A549 (cell line): ENCODE results near the gene NOS1AP. TPM values are rescaled to one million over a fixed set of nuclear protein-coding genes. Genes with fewer than 3 reads are reported as not detected.

Experiments
- ATAC-seq, 2 experiments: fragments of 200-7000 bp in 1 of 2; fragments of >200 bp in 1 of 2; cut with Nextera tagmentation in 1 of 2; cut with Tn5 transposase in 1 of 2; 3 replicates each; pipeline versions ENCODE4 v1.8.0 to v1.9.1; 2018 to 2020; ENCODE audit warnings: mild to moderate bottlenecking in 1 of 2, moderate library complexity in 1 of 2
- CTCF ChIA-PET: fragments of 300-600 bp; sonication (Branson Sonifier 250); formaldehyde crosslinking; extraction: SDS; loops from one replicate; lab custom pipeline; 2021; ENCODE audit warnings: antibody characterized with exemption, inconsistent platforms; lab: Yijun Ruan, JAX
- POLR2A ChIA-PET: fragments of 350-600 bp; formaldehyde crosslinking; extraction: SDS; loops from one replicate; lab custom pipeline; 2021; ENCODE audit warnings: antibody characterized with exemption, inconsistent platforms; lab: Yijun Ruan, JAX
- DNase-seq, 2 experiments: peaks; one replicate each; pipeline versions ENCODE4 v3.0.0 to v3.0.0-alpha.2; 2011 to 2016; ENCODE audit warnings: low read depth in 1 of 2, low spot score in 1 of 2
- FAIRE-seq: peaks from 2 replicates; lab custom pipeline; 2011; peaks lifted over from hg19 to GRCh38; lab: Jason Lieb, UNC
- H3K27ac ChIP-seq, 2 experiments: fragments of >200 bp; sonication (Bioruptor Twin); formaldehyde crosslinking; 3 replicates each; pipeline ENCODE4 v1.5.1; 2016 to 2017
- H3K4me1 ChIP-seq: fragments of >200 bp; sonication (Bioruptor Twin); formaldehyde crosslinking; 3 replicates; pipeline ENCODE4 v1.6.1; 2016
- H3K4me2 ChIP-seq: fragments of >200 bp; sonication (Bioruptor Twin); formaldehyde crosslinking; 3 replicates; pipeline ENCODE4 v1.6.1; 2016
- H3K4me3 ChIP-seq: fragments of >200 bp; sonication (Bioruptor Twin); formaldehyde crosslinking; 3 replicates; pipeline ENCODE4 v1.5.1; 2016
- H3K9me3 ChIP-seq: fragments of >200 bp; sonication (Bioruptor Twin); formaldehyde crosslinking; 3 replicates; pipeline ENCODE4 v1.6.1; 2016
- BHLHE40 ChIP-seq: IDR thresholded peaks from 2 replicates; pipeline ENCODE4 v1.6.1; 2012; ENCODE audit warnings: low read depth, low read length, inconsistent platforms
- CBX2 ChIP-seq: fragments of 200-600 bp; sonication (generic); IDR thresholded peaks from 2 replicates; pipeline ENCODE4 v1.6.1; 2016; ENCODE audit warnings: low read depth, mild to moderate bottlenecking, borderline replicate concordance
- CBX8 ChIP-seq: fragments of 200-600 bp; sonication (generic); IDR thresholded peaks from 2 replicates; pipeline ENCODE4 v1.6.1; 2016
- CTCF ChIP-seq: fragments of >200 bp; sonication (Bioruptor Twin); formaldehyde crosslinking; IDR thresholded peaks from 3 replicates; pipeline ENCODE4 v1.5.1; 2016
- EHF ChIP-seq: fragments of 250-450 bp; sonication (Bioruptor Pico); IDR thresholded peaks from 2 replicates; pipeline ENCODE4 v1.5.0; 2020; ENCODE audit warnings: mild to moderate bottlenecking
- ELK1 ChIP-seq: fragments of 150-350 bp; IDR thresholded peaks from 2 replicates; pipeline ENCODE4 v1.6.1; 2014; ENCODE audit warnings: low read depth, mild to moderate bottlenecking, low read length
- ESRRA ChIP-seq: fragments of 150-350 bp; IDR thresholded peaks from 2 replicates; pipeline ENCODE4 v1.6.1; 2014; ENCODE audit warnings: mild to moderate bottlenecking, low read length, borderline replicate concordance
- FOSL2 ChIP-seq, 2 experiments: fragments of 450-650 bp in 1 of 2; fragments of >200 bp in 1 of 2; sonication (Bioruptor Twin) in 1 of 2; formaldehyde crosslinking; IDR thresholded peaks; 2 replicates each; pipeline versions ENCODE4 v1.5.0 to v1.6.1; 2016 to 2020; ENCODE audit warnings: mild to moderate bottlenecking in 1 of 2, moderate library complexity in 1 of 2
- FOXS1 ChIP-seq: fragments of 250-450 bp; sonication (Bioruptor Pico); IDR thresholded peaks from 2 replicates; pipeline ENCODE4 v1.5.0; 2020; ENCODE audit warnings: mild to moderate bottlenecking, moderate library complexity
- HMGXB4 ChIP-seq: fragments of 250-450 bp; sonication (Bioruptor Pico); IDR thresholded peaks from 2 replicates; pipeline ENCODE4 v1.5.0; 2021; ENCODE audit warnings: mild to moderate bottlenecking, moderate library complexity, borderline replicate concordance
- JUNB ChIP-seq: fragments of >200 bp; sonication (Bioruptor Twin); formaldehyde crosslinking; IDR thresholded peaks from 2 replicates; pipeline ENCODE4 v1.6.1; 2016
- MAX ChIP-seq: IDR thresholded peaks from 2 replicates; pipeline ENCODE4 v1.6.1; 2012
- MYC ChIP-seq: IDR thresholded peaks from 2 replicates; pipeline ENCODE4 v1.6.1; 2012; ENCODE audit warnings: mild to moderate bottlenecking, inconsistent platforms, low read length, improper control_type of control experiment, borderline replicate concordance
- NR3C1 ChIP-seq: fragments of >200 bp; sonication (Bioruptor Twin); formaldehyde crosslinking; IDR thresholded peaks from 3 replicates; pipeline ENCODE4 v1.6.1; 2017
- PHF8 ChIP-seq: fragments of 200-600 bp; sonication (generic); IDR thresholded peaks from 2 replicates; pipeline ENCODE4 v1.6.1; 2016; ENCODE audit warnings: low read depth, mild to moderate bottlenecking, antibody characterized with exemption, moderate library complexity, borderline replicate concordance
- POLR2A ChIP-seq: IDR thresholded peaks from 2 replicates; pipeline ENCODE4 v1.6.1; 2012; ENCODE audit warnings: mild to moderate bottlenecking, low read length
- RAD21 ChIP-seq, 2 experiments: fragments of >200 bp in 1 of 2; sonication (Bioruptor Twin) in 1 of 2; formaldehyde crosslinking in 1 of 2; IDR thresholded peaks in 1 of 2; conservative IDR thresholded peaks in 1 of 2; 2 replicates in 1 of 2; 3 replicates in 1 of 2; pipeline ENCODE4 v1.6.1; 2012 to 2018; ENCODE audit warnings: inconsistent platforms in 1 of 2
- RARB ChIP-seq: fragments of 250-450 bp; sonication (Bioruptor Pico); IDR thresholded peaks from 2 replicates; pipeline ENCODE4 v1.8.0; 2021; ENCODE audit warnings: mild to moderate bottlenecking, moderate library complexity
- RCOR1 ChIP-seq: fragments of 150-350 bp; IDR thresholded peaks from 2 replicates; pipeline ENCODE4 v1.6.1; 2014; ENCODE audit warnings: antibody characterized with exemption, low read length, low read depth
- REST ChIP-seq: fragments of 200-600 bp; sonication (generic); IDR thresholded peaks from 2 replicates; pipeline ENCODE4 v1.6.1; 2016; ENCODE audit warnings: antibody characterized with exemption, mild to moderate bottlenecking, moderate library complexity
- SREBF2 ChIP-seq: fragments of 450-650 bp; IDR thresholded peaks from 2 replicates; pipeline ENCODE4 v1.6.1; 2014; ENCODE audit warnings: mild to moderate bottlenecking, moderate library complexity
- TFCP2L1 ChIP-seq: fragments of 250-450 bp; sonication (Bioruptor Pico); IDR thresholded peaks from 2 replicates; pipeline ENCODE4 v1.5.0; 2021; ENCODE audit warnings: mild to moderate bottlenecking
- ZC3H11A ChIP-seq: fragments of 450-650 bp; IDR thresholded peaks from 2 replicates; pipeline ENCODE4 v1.6.1; 2014; ENCODE audit warnings: antibody characterized with exemption, mild to moderate bottlenecking
- ZSCAN20 ChIP-seq: fragments of 250-450 bp; sonication (Bioruptor Pico); IDR thresholded peaks from 2 replicates; pipeline ENCODE4 v1.8.0; 2022; ENCODE audit warnings: mild to moderate bottlenecking, moderate library complexity
- WGBS: methylation state at CpG from one replicate; pipeline ENCODE4 v1.1.6; 2017; ENCODE audit errors: missing lambda C conversion rate; 5-methylcytosine and 5-hydroxymethylcytosine counted together
- polyA plus RNA-seq, 4 experiments: library from polyadenylated mRNA; depleted of rRNA in 3 of 4; stranded (reverse); fragments of >200 nt; fragmentation: RNase III in 1 of 4; extraction: RNeasy Plus Mini Kit Qiagen cat#74134 plus additional on column Dnase treatment in 1 of 4; gene quantifications; 2 replicates in 3 of 4; 3 replicates in 1 of 4; pipeline ENCODE4 v1.2.3, GENCODE V29; 2011 to 2017

Gene NOS1AP
- polyA plus RNA-seq, 2 of the 4 experiments (the other 2 are of a cell fraction): 0.17 to 0.25 TPM

- POLR2A ChIA-PET: no interaction called here
- CTCF ChIA-PET: no interaction called here
- FAIRE-seq: no peak
Measured at GRCh38 chr1:162335126-162335525, 265.6 kb downstream of the NOS1AP start.

GRCh38 chr1:162336621-162337285, 267.3 kb downstream of the NOS1AP start:
- FAIRE-seq: no peak
- TF ChIP-seq ELK1 (no peak), NR3C1 (no peak), JUNB (no peak)
- CTCF ChIA-PET: no interaction called here
- POLR2A ChIA-PET: no interaction called here
- H3K27ac ChIP-seq: no peak overlapping the region
- no peaks in the 10 kb centered on the region for H3K4me1 ChIP-seq
- ATAC-seq: no peak
- H3K9me3 ChIP-seq: no peaks in the 10 kb centered on the region
- DNase-seq: no peak
- no peak overlapping the region for H3K4me2 ChIP-seq
- no peak overlapping the region for H3K4me3 ChIP-seq
- 39% methylated on average over 7 of the region's 7 CpGs for WGBS

More at GRCh38 chr1:162335126-162335525, 265.6 kb downstream of the NOS1AP start:
- WGBS: 62% methylated on average over 5 of the region's 5 CpGs
- Histone ChIP-seq H3K4me2 (no peak overlapping the region), H3K27ac (no peak overlapping the region), H3K4me1 (no peaks in the 10 kb centered on the region), H3K9me3 (no peaks in the 10 kb centered on the region), H3K4me3 (no peak overlapping the region)
- ATAC-seq (no peak), DNase-seq (no peak)
- TF ChIP-seq MAX (no peak), PHF8 (no peak), FOXS1 (CRISPR knock-in tag) (no peak), ESRRA (no peak), SREBF2 (no peak), BHLHE40 (no peak), CBX2 (no peak), ZC3H11A (no peak), CTCF (no peak)

GRCh38 chr1:162342452-162342983, 273.0 kb downstream of the NOS1AP start:
- TF ChIP-seq ELK1 (no peak), RAD21 (conservative IDR thresholded peaks at IDR 0.05 in 1 of 2, IDR thresholded peaks at IDR 0.05 in 1 of 2) (no peak), FOSL2 (IDR thresholded peaks at IDR 0.05) (no peak), FOSL2 (CRISPR knock-in tag; IDR thresholded peaks at IDR 0.05) (no peak), RARB (CRISPR knock-in tag) (no peak), POLR2A (no peak), REST (no peak), TFCP2L1 (CRISPR knock-in tag) (no peak), RCOR1 (no peak), HMGXB4 (no peak), NR3C1 (no peak), CBX8 (no peak), MYC (no peak), ZSCAN20 (CRISPR knock-in tag) (no peak), EHF (CRISPR knock-in tag) (no peak)
- TF ChIP-seq, all 56 proteins: peak for 0
- WGBS: 26% methylated on average over 1 of the region's 1 CpG
- Histone ChIP-seq H3K4me3 (no peak overlapping the region), H3K9me3 (no peaks in the 10 kb centered on the region), H3K27ac (no peak overlapping the region), H3K4me1 (no peaks in the 10 kb centered on the region), H3K4me2 (no peak overlapping the region)
- FAIRE-seq (no peak), ATAC-seq (no peak), DNase-seq (no peak)
- ChIA-PET CTCF (no interaction called here), POLR2A (no interaction called here)
